Kasumi-1 (cell line): ENCODE measurements around the gene TRAF3IP3.

Experiments used
- DNase-seq, 2 experiments: peaks; one replicate each; lab custom pipeline; 2025; lab: John Stamatoyannopoulos, UW

Gene TRAF3IP3

GRCh38 chr1:209797978-209798639, 42.3 kb downstream of the TRAF3IP3 start:
- peak in 1 of 2 experiments; percentile 3 for DNase-seq

- no peak for DNase-seq
Observed at GRCh38 chr1:209800984-209801834, 45.4 kb downstream of the TRAF3IP3 start.

- no peak for DNase-seq
Observed at GRCh38 chr1:209802117-209802779, 46.4 kb downstream of the TRAF3IP3 start.

- no peak for DNase-seq
Observed at GRCh38 chr1:209802780-209803152, 46.9 kb downstream of the TRAF3IP3 start.

GRCh38 chr1:209803568-209803967, 47.7 kb downstream of the TRAF3IP3 start:
- DNase-seq = no peak

- DNase-seq = no peak
Observed at GRCh38 chr1:209805341-209805781, 49.5 kb downstream of the TRAF3IP3 start.

- DNase-seq = no peak
Observed at GRCh38 chr1:209805875-209806760, 50.3 kb downstream of the TRAF3IP3 start, which contains the start of gene IRF6. Gene IRF6, minus strand, starts transcription at chr1:209806142. Its CDS starts 4,729 bp downstream, at chr1:209801413.

- no peak for DNase-seq
Observed at GRCh38 chr1:209807509-209807908, 51.7 kb downstream of the TRAF3IP3 start.

- DNase-seq = no peak
Observed at GRCh38 chr1:209808059-209808581, 52.3 kb downstream of the TRAF3IP3 start.

- DNase-seq = no peak
Observed at GRCh38 chr1:209809611-209810010, 53.8 kb downstream of the TRAF3IP3 start.

GRCh38 chr1:209810783-209811182, 54.9 kb downstream of the TRAF3IP3 start:
- DNase-seq = no peak

- no peak for DNase-seq
Observed at GRCh38 chr1:209813902-209814301, 58.0 kb downstream of the TRAF3IP3 start.

- DNase-seq = no peak
Observed at GRCh38 chr1:209815490-209815889, 59.6 kb downstream of the TRAF3IP3 start.

GRCh38 chr1:209815931-209816341, 60.1 kb downstream of the TRAF3IP3 start:
- no peak for DNase-seq

- DNase-seq = no peak
Observed at GRCh38 chr1:209816923-209817322, 61.1 kb downstream of the TRAF3IP3 start.

GRCh38 chr1:209817691-209818090, 61.8 kb downstream of the TRAF3IP3 start:
- no peak for DNase-seq

GRCh38 chr1:209819058-209819457, 63.2 kb downstream of the TRAF3IP3 start:
- DNase-seq = no peak

GRCh38 chr1:209820986-209821385, 65.1 kb downstream of the TRAF3IP3 start:
- DNase-seq = no peak

GRCh38 chr1:209822706-209823105, 66.9 kb downstream of the TRAF3IP3 start:
- DNase-seq = no peak

- peak; percentile 60 to 75 for DNase-seq
Observed at GRCh38 chr1:209823143-209824041, 67.5 kb downstream of the TRAF3IP3 start.
